Measurements from ENCODE around the gene PDLIM7.

The PDLIM7 gene

GRCh38 chr5:177495243-177496060, 2.0 kb downstream of the PDLIM7 start:
- Histone ChIP-seq H3K27ac (ENCODE audit: low read depth, low read length, severe bottlenecking) (peak overlapping the region; percentile 92), H3K36me3 (ENCODE audit: control insufficient read depth, insufficient read depth, low read length) (peaks cover 44% of the 10 kb centered on the region), H3K4me1 (ENCODE audit: control insufficient read depth, insufficient read depth, low read length, poor library complexity, severe bottlenecking) (peaks cover 59% of the 10 kb centered on the region), H3K9me3 (ENCODE audit: control insufficient read depth, low read length) (no peaks in the 10 kb centered on the region), H3K4me3 (ENCODE audit: extremely low read depth, insufficient read depth, low read length, poor library complexity, severe bottlenecking) (peak overlapping the region; percentile 75)
- 38 to 41% methylated on average over 12 of the region's 14 CpGs for WGBS, 2 experiments (ENCODE audit: insufficient coverage in 2 of 2)

- 41 to 57% methylated on average over 5 to 7 of the region's 11 CpGs for WGBS, 2 experiments (ENCODE audit: insufficient coverage in 2 of 2)
- Histone ChIP-seq H3K4me1 (ENCODE audit: control insufficient read depth, insufficient read depth, low read length, poor library complexity, severe bottlenecking) (peaks cover 54% of the 10 kb centered on the region), H3K9me3 (ENCODE audit: control insufficient read depth, low read length) (no peaks in the 10 kb centered on the region), H3K36me3 (ENCODE audit: control insufficient read depth, insufficient read depth, low read length) (peaks cover 52% of the 10 kb centered on the region), H3K4me3 (ENCODE audit: extremely low read depth, insufficient read depth, low read length, poor library complexity, severe bottlenecking) (peak overlapping the region; percentile 75), H3K27ac (ENCODE audit: low read depth, low read length, severe bottlenecking) (peak overlapping the region; percentile 92)
Measured at GRCh38 chr5:177494346-177495195, 2.8 kb downstream of the PDLIM7 start.

GRCh38 chr5:177493795-177494345, 3.5 kb downstream of the PDLIM7 start:
- no peaks in the 10 kb centered on the region for H3K9me3 ChIP-seq (ENCODE audit: control insufficient read depth, low read length)
- WGBS, 2 experiments (ENCODE audit: insufficient coverage in 2 of 2): 94 to 100% methylated on average over 5 of the region's 5 CpGs
- peak overlapping the region; percentile 92 for H3K27ac ChIP-seq (ENCODE audit: low read depth, low read length, severe bottlenecking)
- peaks cover 59% of the 10 kb centered on the region for H3K36me3 ChIP-seq (ENCODE audit: control insufficient read depth, insufficient read depth, low read length)
- H3K4me3 ChIP-seq (ENCODE audit: extremely low read depth, insufficient read depth, low read length, poor library complexity, severe bottlenecking): no peak overlapping the region
- H3K4me1 ChIP-seq (ENCODE audit: control insufficient read depth, insufficient read depth, low read length, poor library complexity, severe bottlenecking): peaks cover 52% of the 10 kb centered on the region

GRCh38 chr5:177492841-177493240, 4.6 kb downstream of the PDLIM7 start:
- 86 to 95% methylated on average over 6 to 7 of the region's 7 CpGs for WGBS, 2 experiments (ENCODE audit: insufficient coverage in 2 of 2)
- H3K36me3 ChIP-seq (ENCODE audit: control insufficient read depth, insufficient read depth, low read length): peaks cover 70% of the 10 kb centered on the region

GRCh38 chr5:177491983-177492746, 5.2 kb downstream of the PDLIM7 start:
- no peak overlapping the region for H3K4me3 ChIP-seq (ENCODE audit: extremely low read depth, insufficient read depth, low read length, poor library complexity, severe bottlenecking)
- 95 to 96% methylated on average over 36 to 51 of the region's 54 CpGs for WGBS, 2 experiments (ENCODE audit: insufficient coverage in 2 of 2)
- H3K36me3 ChIP-seq (ENCODE audit: control insufficient read depth, insufficient read depth, low read length): peaks cover 76% of the 10 kb centered on the region
- peaks cover 46% of the 10 kb centered on the region for H3K4me1 ChIP-seq (ENCODE audit: control insufficient read depth, insufficient read depth, low read length, poor library complexity, severe bottlenecking)
- no peaks in the 10 kb centered on the region for H3K9me3 ChIP-seq (ENCODE audit: control insufficient read depth, low read length)
- H3K27ac ChIP-seq (ENCODE audit: low read depth, low read length, severe bottlenecking): no peak overlapping the region

More at GRCh38 chr5:177492841-177493240, 4.6 kb downstream of the PDLIM7 start:
- Histone ChIP-seq H3K4me3 (ENCODE audit: extremely low read depth, insufficient read depth, low read length, poor library complexity, severe bottlenecking) (no peak overlapping the region), H3K9me3 (ENCODE audit: control insufficient read depth, low read length) (no peaks in the 10 kb centered on the region), H3K4me1 (ENCODE audit: control insufficient read depth, insufficient read depth, low read length, poor library complexity, severe bottlenecking) (peaks cover 46% of the 10 kb centered on the region), H3K27ac (ENCODE audit: low read depth, low read length, severe bottlenecking) (no peak overlapping the region)

GRCh38 chr5:177491429-177491945, 5.9 kb downstream of the PDLIM7 start:
- peaks cover 80% of the 10 kb centered on the region for H3K36me3 ChIP-seq (ENCODE audit: control insufficient read depth, insufficient read depth, low read length)
- no peaks in the 10 kb centered on the region for H3K9me3 ChIP-seq (ENCODE audit: control insufficient read depth, low read length)
- no peak overlapping the region for H3K27ac ChIP-seq (ENCODE audit: low read depth, low read length, severe bottlenecking)
- H3K4me1 ChIP-seq (ENCODE audit: control insufficient read depth, insufficient read depth, low read length, poor library complexity, severe bottlenecking): peaks cover 46% of the 10 kb centered on the region
- WGBS, 2 experiments (ENCODE audit: insufficient coverage in 2 of 2): 23 to 33% methylated on average over 11 to 28 of the region's 43 CpGs
- H3K4me3 ChIP-seq (ENCODE audit: extremely low read depth, insufficient read depth, low read length, poor library complexity, severe bottlenecking): no peak overlapping the region

GRCh38 chr5:177490992-177491391, 6.4 kb downstream of the PDLIM7 start:
- Histone ChIP-seq H3K9me3 (ENCODE audit: control insufficient read depth, low read length) (no peaks in the 10 kb centered on the region), H3K36me3 (ENCODE audit: control insufficient read depth, insufficient read depth, low read length) (peaks cover 82% of the 10 kb centered on the region), H3K4me3 (ENCODE audit: extremely low read depth, insufficient read depth, low read length, poor library complexity, severe bottlenecking) (no peak overlapping the region), H3K27ac (ENCODE audit: low read depth, low read length, severe bottlenecking) (no peak overlapping the region), H3K4me1 (ENCODE audit: control insufficient read depth, insufficient read depth, low read length, poor library complexity, severe bottlenecking) (peaks cover 46% of the 10 kb centered on the region)
- WGBS, 2 experiments (ENCODE audit: insufficient coverage in 2 of 2): 88 to 98% methylated on average over 5 to 16 of the region's 16 CpGs

- H3K27ac ChIP-seq (ENCODE audit: low read depth, low read length, severe bottlenecking): no peak overlapping the region
- H3K4me1 ChIP-seq (ENCODE audit: control insufficient read depth, insufficient read depth, low read length, poor library complexity, severe bottlenecking): peaks cover 41% of the 10 kb centered on the region
- peaks cover 82% of the 10 kb centered on the region for H3K36me3 ChIP-seq (ENCODE audit: control insufficient read depth, insufficient read depth, low read length)
- no peak overlapping the region for H3K4me3 ChIP-seq (ENCODE audit: extremely low read depth, insufficient read depth, low read length, poor library complexity, severe bottlenecking)
- H3K9me3 ChIP-seq (ENCODE audit: control insufficient read depth, low read length): no peaks in the 10 kb centered on the region
- WGBS, 2 experiments (ENCODE audit: insufficient coverage in 2 of 2): 93 to 95% methylated on average over 9 to 15 of the region's 15 CpGs
Measured at GRCh38 chr5:177490311-177490991, 7.0 kb downstream of the PDLIM7 start.

- Histone ChIP-seq H3K4me3 (ENCODE audit: extremely low read depth, insufficient read depth, low read length, poor library complexity, severe bottlenecking) (no peak overlapping the region), H3K9me3 (ENCODE audit: control insufficient read depth, low read length) (no peaks in the 10 kb centered on the region), H3K27ac (ENCODE audit: low read depth, low read length, severe bottlenecking) (no peak overlapping the region), H3K36me3 (ENCODE audit: control insufficient read depth, insufficient read depth, low read length) (peaks cover 89% of the 10 kb centered on the region), H3K4me1 (ENCODE audit: control insufficient read depth, insufficient read depth, low read length, poor library complexity, severe bottlenecking) (peaks cover 29% of the 10 kb centered on the region)
- WGBS, 2 experiments (ENCODE audit: insufficient coverage in 2 of 2): 88 to 90% methylated on average over 19 to 21 of the region's 26 CpGs
Measured at GRCh38 chr5:177489119-177489716, 8.2 kb downstream of the PDLIM7 start.
